ENCODE results near the gene GRIK3.

GRIK3 gene

DNA sequence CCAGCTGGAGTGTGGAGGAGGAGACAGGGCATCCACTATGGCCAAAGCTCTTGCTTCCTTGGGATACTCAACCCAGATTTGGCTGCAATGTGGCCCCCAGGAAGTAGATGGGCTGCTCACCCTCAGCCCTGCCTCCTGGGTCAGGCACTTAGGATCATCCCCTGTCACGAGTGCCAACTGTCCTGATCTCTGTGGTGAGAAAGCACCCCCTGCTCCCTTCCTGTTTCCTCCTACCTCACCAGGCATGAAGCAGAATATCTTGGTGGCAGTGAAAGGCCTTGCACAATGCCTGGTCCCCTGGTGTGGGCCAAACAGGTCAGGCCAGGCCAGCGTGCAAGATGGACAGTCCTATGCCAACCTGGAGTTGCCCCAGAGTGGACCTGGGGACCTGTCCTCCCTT lies 211.7 kb downstream of the GRIK3 start (continued):
- no peak for TF ChIP-seq ZNF692 (tag by site-specific recombination; IDR thresholded peaks at IDR 0.05)
- TF ChIP-seq ZNF600 (tag by site-specific recombination; IDR thresholded peaks at IDR 0.05), result no peak

GRCh38 chr1:36821386-36821785 lies 212.9 kb downstream of the GRIK3 start:
- Histone ChIP-seq H3K36me3 (ENCODE audit: control insufficient read depth in 2 of 2, insufficient read depth in 1 of 2, low read length in 2 of 2) (no peaks in the 10 kb centered on the region), H3K4me1 (ENCODE audit: control insufficient read depth, insufficient read depth, low read length) (no peaks in the 10 kb centered on the region), H3K4me3 (ENCODE audit: low read depth, low read length) (no peak overlapping the region), H3K9me3 (ENCODE audit: control insufficient read depth, insufficient read depth, low read depth, low read length) (no peaks in the 10 kb centered on the region), H3K27ac (ENCODE audit: extremely low read depth, low read depth, low read length) (no peak overlapping the region)
- ChIA-PET CTCF (interaction anchor here (0.9 kb wide), 1 partner anchor 269 kb away, joined by 4 read pairs; no protein-coding TSS in a partner anchor), POLR2A (no interaction called here)
- TF ChIP-seq SP3 (tag by site-specific recombination; IDR thresholded peaks at IDR 0.05) (no peak), RBAK (tag by site-specific recombination; IDR thresholded peaks at IDR 0.05) (no peak), ZSCAN5A (tag by site-specific recombination; IDR thresholded peaks at IDR 0.05) (no peak), ZNF239 (tag by site-specific recombination; IDR thresholded peaks at IDR 0.05) (no peak), ZNF157 (tag by site-specific recombination; IDR thresholded peaks at IDR 0.05) (no peak)
- TF ChIP-seq, protein P1, sequence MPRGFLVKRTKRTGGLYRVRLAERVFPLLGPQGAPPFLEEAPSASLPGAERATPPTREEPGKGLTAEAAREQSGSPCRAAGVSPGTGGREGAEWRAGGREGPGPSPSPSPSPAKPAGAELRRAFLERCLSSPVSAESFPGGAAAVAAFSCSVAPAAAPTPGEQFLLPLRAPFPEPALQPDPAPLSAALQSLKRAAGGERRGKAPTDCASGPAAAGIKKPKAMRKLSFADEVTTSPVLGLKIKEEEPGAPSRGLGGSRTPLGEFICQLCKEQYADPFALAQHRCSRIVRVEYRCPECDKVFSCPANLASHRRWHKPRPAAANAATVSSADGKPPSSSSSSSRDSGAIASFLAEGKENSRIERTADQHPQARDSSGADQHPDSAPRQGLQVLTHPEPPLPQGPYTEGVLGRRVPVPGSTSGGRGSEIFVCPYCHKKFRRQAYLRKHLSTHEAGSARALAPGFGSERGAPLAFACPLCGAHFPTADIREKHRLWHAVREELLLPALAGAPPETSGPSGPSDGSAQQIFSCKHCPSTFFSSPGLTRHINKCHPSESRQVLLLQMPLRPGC (tag by site-specific recombination; IDR thresholded peaks at IDR 0.05), result no peak

DNA sequence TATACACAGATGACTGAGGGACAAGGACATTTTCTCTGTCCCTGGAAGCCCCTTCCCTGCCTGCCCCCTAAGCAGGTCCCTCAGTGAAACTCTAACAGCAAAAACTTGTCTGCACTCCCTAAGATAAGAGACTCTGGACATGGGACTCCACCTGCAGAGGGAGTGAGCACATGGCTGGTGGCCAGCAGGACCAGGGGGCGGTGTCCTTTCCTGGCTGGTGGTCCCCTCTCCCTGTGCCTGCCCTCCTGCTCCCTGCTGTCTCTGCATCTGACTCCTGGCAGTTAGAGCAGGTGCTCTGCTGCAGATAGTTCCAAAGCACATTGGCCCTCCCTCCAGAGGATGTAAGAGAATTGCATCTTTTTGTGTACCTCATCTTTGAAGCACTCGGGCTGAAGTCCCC lies 215.5 kb downstream of the GRIK3 start:
- CTCF ChIA-PET, result interaction anchor here (0.5 to 0.6 kb wide), 2 partner anchors 53 to 1865 kb away, joined by 3 to 4 read pairs; no protein-coding TSS in a partner anchor
- POLR2A ChIA-PET, result no interaction called here

More for the DNA sequence above, 215.5 kb downstream of the GRIK3 start:
- Histone ChIP-seq H3K4me3 (ENCODE audit: low read depth, low read length) (no peak overlapping the region), H3K36me3 (ENCODE audit: control insufficient read depth in 2 of 2, insufficient read depth in 1 of 2, low read length in 2 of 2) (no peaks in the 10 kb centered on the region), H3K9me3 (ENCODE audit: control insufficient read depth, insufficient read depth, low read depth, low read length) (no peaks in the 10 kb centered on the region), H3K27ac (ENCODE audit: extremely low read depth, low read depth, low read length) (no peak overlapping the region), H3K4me1 (ENCODE audit: control insufficient read depth, insufficient read depth, low read length) (no peaks in the 10 kb centered on the region)
- TF ChIP-seq, protein P2, sequence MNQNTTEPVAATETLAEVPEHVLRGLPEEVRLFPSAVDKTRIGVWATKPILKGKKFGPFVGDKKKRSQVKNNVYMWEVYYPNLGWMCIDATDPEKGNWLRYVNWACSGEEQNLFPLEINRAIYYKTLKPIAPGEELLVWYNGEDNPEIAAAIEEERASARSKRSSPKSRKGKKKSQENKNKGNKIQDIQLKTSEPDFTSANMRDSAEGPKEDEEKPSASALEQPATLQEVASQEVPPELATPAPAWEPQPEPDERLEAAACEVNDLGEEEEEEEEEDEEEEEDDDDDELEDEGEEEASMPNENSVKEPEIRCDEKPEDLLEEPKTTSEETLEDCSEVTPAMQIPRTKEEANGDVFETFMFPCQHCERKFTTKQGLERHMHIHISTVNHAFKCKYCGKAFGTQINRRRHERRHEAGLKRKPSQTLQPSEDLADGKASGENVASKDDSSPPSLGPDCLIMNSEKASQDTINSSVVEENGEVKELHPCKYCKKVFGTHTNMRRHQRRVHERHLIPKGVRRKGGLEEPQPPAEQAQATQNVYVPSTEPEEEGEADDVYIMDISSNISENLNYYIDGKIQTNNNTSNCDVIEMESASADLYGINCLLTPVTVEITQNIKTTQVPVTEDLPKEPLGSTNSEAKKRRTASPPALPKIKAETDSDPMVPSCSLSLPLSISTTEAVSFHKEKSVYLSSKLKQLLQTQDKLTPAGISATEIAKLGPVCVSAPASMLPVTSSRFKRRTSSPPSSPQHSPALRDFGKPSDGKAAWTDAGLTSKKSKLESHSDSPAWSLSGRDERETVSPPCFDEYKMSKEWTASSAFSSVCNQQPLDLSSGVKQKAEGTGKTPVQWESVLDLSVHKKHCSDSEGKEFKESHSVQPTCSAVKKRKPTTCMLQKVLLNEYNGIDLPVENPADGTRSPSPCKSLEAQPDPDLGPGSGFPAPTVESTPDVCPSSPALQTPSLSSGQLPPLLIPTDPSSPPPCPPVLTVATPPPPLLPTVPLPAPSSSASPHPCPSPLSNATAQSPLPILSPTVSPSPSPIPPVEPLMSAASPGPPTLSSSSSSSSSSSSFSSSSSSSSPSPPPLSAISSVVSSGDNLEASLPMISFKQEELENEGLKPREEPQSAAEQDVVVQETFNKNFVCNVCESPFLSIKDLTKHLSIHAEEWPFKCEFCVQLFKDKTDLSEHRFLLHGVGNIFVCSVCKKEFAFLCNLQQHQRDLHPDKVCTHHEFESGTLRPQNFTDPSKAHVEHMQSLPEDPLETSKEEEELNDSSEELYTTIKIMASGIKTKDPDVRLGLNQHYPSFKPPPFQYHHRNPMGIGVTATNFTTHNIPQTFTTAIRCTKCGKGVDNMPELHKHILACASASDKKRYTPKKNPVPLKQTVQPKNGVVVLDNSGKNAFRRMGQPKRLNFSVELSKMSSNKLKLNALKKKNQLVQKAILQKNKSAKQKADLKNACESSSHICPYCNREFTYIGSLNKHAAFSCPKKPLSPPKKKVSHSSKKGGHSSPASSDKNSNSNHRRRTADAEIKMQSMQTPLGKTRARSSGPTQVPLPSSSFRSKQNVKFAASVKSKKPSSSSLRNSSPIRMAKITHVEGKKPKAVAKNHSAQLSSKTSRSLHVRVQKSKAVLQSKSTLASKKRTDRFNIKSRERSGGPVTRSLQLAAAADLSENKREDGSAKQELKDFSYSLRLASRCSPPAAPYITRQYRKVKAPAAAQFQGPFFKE (tag by site-specific recombination; IDR thresholded peaks at IDR 0.05; ENCODE audit: borderline replicate concordance), result no peak
- TF ChIP-seq ZNF133 (tag by site-specific recombination; IDR thresholded peaks at IDR 0.05) (no peak), ZIC2 (tag by site-specific recombination; IDR thresholded peaks at IDR 0.05) (peak; percentile 81), GLIS1 (tag by site-specific recombination; IDR thresholded peaks at IDR 0.05) (peak; percentile 53)
